NCI-H510A (cell line): ENCODE data around the gene PPFIBP1.
"Not testable (repeated sequence)": the region's sequence is repeated elsewhere in the genome, so short reads cannot be mapped to it uniquely, and the experiment has no call there.

Source experiments
- DNase-seq: peaks from one replicate; lab custom pipeline; 2025; lab: John Stamatoyannopoulos, UW

PPFIBP1 gene

DNA sequence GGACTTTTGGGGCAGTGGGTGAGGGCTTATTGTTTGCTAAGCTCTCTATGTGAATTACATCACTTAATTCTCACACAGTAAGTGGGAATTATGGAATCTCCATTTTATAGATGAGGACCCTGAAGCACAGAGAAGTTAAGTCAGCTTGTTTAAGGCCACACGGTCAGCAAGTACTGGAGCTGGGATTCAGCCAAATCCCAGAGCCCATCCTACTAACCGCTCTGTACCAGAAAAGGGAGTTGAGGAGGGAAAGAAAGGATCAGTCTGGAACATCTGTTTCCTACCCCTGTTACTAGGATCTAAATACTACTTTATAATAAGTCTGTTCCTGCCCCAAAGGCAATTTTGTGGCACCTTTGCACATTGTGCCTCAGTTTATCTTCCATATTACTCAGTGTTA is 42.6 kb downstream of the PPFIBP1 start:
- DNase-seq: no peak

DNA sequence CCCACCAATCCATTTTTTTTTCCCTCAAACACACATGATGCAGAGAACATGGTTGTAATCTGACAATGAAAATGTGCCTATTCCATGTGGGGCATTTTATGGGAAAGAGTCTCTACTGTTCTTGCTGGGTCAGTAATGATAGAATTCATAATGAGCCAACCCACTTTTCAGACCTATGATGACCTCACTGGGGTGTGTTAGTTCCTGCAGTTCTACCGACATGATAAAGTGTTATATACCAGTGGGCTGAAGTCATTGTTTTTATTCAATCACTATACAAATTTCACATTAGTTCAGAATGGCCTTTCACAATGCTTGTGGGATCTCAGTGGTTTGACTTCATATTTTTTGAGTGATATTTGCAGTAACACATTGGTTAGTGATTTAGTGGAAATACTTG is 47.5 kb downstream of the PPFIBP1 start:
- no peak for DNase-seq

DNA sequence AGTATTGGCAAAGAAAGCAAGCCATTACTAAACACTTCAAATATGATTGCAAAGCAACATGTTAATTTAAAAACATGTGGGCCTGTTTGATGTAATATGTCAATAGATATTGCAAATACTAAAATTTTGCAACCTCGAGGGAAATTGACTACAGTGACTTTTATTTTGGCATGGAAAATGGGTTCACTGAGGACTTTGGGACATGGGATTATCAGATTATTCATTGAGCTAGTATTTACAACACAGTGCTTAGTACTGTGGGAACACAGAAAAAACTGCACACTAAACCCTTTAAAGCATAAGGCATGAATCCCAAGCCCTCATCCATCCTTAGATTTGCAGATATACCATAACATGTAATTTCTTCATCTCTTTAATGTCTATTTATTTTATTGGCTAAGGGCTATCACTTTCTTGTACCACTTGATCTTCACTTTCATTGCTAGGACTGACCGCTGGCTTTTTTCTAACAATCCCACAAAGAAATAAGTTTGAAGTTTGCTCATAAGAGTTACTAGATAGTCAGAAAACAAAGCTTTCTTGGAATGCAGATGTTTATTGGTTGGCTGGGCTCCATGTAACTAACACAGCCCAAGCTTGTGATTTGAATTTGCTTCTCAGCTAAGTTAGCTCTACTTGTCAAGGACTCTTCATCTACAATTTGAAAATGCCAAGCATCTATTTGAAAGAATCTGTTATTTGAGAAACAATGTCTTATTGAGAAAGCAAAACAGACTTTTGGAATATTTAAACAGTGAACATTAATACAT is 48.7 kb downstream of the PPFIBP1 start:
- no peak for DNase-seq

DNA sequence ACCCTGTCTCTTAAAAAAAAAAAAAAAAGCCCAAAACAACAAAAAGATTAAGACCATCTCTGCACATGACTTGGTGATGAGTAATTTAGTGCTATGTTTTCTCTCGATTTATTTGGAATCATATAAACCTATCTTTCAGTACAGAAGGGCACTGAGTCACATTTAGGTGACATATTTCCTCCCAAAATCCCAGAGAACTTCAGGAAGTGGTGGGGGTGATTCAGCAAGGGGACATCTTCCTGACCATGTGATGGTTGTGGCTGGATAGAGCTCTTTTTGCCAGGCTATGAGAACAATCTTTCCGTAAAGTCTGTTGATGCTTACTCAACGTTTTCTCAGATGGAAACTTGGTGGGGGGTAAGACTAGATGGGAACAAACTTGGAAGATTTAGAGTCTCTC is 50.0 kb downstream of the PPFIBP1 start:
- no peak for DNase-seq

DNA sequence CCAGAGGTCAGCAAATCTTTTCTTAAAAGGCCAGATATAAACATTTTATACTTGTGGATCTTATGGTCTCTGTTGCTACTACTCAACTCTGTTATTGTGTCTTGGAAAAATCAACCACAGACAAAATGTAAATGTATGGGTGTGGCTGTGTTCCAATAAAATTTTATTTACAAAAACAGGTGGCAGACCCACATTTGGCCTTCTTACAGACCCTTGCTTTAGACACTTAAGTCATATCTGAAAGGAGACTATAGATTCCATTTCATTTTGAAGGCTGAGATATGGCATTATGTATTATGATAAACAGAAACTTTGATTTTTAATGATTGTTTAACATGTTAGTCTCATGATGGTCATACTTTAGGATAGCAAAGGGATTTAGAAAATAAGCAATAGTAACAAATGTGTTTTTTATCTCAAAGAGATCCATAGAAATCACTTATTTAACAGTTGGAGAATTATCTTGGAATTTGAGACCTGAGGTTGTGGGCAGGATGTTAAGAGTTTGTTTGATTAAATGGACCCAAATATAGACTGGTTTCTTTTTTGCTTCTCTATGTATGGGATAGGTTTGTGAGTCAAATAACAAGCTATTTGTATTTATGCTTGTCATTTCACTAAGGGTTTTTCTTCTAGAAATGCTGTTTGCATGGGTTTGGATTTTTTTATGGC is 51.2 kb downstream of the PPFIBP1 start:
- DNase-seq: no peak

DNA sequence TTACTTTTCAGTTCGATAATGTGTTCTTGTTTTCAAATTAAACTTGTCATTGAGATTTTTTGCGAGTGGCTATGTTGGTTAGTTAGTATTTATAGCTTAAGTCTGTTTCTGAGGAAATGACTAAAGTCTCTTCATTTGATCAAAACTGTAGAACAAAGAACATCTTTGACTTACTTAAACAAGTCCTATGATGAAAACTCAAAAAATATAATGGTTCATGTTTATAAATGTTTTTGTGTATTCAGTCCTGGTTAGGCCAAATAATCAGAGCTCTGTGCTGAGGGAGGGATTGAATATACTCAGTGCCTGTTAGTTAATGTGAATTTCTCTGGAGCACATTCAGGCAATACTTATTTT is 51.7 kb downstream of the PPFIBP1 start:
- no peak for DNase-seq

DNA sequence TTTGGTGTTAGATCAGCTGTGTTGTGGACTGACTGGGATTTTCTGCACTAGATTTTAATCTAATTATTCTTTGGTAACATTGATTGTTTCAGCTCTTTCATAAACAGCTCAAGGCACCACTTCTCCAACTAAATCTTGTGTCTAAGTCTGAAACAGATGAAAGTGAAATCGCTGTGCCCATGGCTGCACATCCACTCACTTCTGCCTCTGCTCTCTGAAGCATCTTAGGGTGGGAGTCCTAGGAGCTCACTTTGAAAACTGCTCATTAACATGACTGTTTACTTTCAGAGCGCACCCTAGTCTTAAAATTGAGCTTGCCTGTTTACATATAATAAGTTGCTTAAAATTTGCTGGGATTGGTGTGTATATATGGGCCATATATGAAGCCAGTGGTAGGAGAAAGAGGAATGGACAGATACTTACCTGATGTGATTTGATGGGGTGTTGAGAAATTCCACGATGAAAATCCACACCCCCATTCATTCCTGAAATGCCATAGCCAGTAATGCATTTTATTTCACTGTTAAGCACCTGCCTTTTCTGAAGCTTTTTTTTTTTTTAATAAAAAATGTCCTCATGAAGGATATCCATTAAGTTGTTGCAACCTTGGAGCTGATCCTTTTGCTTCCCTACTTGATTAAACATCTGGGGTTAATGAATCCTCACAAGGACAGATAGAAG is 52.8 kb downstream of the PPFIBP1 start:
- DNase-seq: no peak

DNA sequence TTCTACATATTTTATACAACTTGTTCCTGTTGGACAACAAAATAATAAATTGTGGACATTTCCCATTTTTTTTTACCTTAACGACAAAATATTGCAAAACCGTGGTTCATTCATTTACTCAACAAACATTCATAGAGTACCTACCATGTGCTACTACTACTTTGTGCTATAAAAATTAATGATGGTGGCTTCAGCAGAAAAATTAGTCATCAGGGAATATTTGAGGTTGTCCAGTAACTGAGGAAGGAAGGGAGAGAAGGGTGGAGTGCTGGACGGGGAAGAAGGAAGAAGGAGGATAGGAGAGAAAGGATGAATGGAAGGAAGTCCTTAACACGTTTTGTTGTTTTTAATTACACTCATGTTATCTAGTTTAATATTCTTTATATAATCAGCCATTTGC is 53.7 kb downstream of the PPFIBP1 start:
- DNase-seq: no peak

DNA sequence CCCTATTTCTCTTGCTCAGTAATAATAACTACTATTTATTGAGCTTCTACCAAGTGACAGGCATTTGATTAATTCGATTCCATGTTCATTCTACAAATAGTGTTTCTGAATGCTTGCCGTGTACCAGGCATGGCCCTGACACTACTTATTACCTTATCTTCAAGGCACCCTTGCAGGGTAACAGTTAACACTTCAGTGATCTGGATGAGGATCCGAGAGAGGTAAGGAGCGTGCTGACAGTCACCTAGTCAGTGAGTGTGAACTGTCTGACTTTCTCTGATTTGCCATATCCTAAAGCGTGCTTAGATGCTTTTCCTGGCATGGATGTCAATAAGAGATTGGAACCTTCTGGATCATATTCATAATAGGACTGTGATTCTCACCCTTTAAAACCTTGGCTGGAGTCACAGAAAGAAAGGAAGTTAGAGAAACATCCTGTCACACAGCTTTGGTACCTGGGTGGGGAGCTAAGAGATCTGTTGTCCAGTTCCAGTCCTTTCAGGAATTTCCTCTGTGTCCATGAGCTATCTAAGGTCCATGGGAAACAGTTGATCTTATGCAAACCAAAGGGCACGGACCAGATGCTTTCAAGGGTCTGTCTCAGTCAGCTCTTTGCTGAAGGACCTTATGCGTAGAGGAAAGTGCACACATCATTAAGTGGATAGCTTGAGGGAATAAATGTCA is 54.8 kb downstream of the PPFIBP1 start:
- DNase-seq: no peak

DNA sequence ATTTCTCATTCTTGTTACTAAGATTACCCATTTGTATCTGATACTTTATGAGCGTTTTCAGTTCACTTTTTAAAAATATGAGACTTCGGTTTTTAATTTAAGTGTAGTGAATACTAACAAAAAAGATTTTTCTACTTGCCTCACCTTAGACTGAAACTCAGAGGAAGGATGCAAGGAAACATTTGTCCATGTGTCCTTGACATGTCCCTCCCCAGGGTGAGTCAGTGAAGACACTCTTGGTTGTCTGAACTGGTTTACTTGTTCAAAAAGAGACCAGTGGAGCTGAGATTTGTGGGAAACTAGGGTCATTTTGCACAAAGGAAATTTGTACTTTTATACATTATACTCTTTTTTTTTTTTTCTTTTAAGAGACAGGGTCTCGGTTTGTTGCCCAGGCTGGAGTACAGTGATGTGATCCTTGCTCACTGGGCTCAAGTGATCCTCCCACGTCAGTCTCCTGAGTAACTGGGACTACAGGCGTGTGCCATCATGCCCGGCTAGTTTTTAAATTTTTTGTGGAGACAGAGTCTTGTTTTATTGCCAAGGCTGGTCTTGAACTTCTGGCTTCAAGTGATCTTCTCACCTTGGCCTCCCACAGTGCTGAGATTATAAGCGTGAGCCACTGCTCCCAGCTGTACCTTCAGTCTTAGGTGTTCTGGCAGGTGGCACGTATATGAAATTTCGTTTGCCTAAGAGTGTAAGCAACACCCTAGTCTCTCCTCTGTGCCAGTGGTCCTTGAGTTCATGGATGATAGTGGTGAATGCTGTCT is 56.7 kb downstream of the PPFIBP1 start:
- no peak for DNase-seq

DNA sequence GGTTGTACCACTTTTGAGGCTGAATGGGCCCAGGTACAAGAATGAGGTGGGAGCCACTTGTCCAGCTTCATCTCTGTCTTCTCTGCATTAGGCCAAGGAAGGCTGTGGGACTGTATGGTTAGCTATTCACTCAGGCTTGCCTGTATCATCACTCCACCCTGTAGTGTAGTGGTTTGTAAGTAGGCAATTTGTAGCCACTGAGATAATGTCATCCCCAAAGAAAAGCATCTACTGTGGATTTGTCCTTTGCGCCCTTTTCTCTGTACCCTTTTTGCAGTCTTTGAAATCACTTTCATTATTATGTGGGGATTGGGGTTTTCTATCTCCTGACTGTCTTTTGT is 57.3 kb downstream of the PPFIBP1 start:
- not testable (repeated sequence) for DNase-seq

DNA sequence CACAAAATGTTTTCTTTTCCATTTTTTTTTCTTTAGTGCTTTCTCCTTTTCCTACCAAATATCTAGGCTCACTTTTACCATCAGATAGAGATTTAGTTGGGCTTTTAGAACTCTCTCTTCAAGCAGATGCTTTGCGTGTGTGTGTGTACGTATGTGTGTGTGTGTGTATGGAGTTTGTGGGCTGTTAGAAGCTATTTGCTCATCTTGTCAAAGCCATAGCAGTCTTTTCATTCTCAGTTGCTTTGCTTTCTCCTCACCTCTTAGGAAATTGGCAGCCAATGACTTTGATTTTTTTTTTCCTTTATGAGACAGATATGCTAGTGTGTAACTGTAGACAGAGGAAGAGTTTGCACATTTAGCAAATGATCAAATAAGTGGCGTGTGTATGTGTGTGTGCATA is 57.8 kb downstream of the PPFIBP1 start:
- DNase-seq: not testable (repeated sequence)

DNA sequence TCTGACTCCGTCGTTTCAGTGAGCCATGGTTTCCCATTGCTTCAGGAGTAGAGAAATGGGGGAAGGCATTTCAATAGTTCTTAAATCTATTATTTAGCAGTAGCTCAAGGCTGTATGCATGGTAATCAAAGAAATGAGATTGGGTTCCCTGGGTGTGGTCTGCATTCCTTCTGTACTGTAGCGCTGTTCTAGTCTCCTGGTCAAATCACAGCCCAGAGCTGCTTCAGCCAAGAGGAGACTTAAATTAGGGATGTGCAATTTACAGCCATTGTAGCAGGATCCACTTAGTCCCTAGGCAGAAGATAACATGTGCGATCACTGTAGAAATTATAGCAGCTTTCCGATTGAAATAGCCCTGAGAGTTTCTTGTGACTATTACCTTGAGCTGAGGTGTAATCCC is 58.4 kb downstream of the PPFIBP1 start:
- not testable (repeated sequence) for DNase-seq

DNA sequence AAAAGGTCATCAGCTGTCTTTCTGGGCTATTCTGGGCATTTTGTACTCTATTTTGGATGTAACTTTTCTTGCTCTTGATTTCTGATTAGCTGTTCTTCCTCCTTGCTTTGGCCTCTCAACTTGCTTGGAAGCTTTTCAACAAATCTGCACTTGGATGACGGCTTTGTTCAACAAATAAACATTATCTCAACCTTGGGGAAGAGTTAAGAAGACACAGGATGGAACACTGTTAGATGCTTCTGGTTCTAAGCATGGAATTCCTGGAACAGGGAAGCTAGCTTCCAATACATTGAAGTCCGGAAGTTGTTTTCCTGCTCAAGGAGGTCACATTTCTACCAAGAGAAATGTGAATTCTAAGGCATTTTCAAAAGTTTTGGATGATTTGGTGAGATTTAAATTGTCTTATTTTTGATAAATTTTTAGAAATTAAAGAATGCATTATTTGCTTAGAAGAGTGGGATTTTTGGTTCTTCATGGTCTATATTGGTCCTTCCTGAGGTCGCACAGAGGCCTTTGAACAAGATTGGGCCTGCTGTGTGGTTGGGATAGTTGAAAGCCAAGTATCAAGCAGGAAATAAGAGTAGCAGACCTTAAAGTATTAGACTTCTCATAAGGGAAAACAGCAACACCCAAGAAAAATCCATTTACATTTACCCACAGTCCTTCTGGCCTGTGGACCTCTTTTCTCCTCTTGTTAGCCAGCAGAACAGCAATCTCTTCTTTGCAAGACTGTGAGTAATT is 59.2 kb downstream of the PPFIBP1 start:
- no peak for DNase-seq

DNA sequence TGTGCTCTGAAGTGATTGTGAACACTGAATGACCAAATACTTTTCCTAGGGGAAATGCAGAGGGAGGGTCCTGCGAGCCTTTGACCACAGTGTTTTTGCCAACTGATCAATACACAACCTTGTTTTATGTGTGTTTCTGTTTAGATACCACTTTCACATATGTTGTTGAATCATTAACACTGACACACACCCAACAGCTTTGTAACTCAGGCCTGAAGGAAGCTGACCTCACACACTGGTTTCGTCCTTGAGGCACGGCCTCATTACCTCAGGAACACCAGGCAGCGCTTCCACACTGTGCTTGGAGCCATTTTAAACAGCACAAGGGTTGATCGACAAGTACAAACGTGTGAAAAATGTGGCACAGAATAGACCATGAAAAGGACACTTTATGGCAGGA is 60.0 kb downstream of the PPFIBP1 start:
- no peak for DNase-seq

DNA sequence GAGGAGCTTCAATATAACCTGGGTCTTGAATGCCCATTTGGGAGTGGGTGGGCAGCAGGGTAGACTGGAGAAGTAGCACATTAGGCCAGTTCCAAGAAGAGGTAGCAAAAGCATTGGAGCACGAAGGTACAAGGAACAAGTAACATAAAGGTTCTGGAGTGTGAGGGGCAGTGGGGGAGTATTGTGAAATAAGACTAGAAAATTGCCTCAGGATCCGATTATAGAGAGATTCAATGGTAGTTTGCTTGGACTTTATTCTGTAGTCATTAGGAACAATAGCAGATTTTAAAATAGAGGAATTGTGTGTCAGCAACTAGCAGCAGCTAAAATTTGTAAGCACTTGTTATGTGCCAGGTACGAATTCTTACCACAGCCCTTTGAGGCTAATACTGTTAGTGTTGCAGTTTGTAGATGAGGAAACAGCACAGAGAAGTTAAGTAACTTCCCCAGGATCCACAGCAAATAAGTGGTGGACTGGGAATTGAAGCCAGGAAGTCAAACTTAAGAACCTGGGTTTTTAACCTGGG is 61.8 kb downstream of the PPFIBP1 start:
- DNase-seq: no peak

DNA sequence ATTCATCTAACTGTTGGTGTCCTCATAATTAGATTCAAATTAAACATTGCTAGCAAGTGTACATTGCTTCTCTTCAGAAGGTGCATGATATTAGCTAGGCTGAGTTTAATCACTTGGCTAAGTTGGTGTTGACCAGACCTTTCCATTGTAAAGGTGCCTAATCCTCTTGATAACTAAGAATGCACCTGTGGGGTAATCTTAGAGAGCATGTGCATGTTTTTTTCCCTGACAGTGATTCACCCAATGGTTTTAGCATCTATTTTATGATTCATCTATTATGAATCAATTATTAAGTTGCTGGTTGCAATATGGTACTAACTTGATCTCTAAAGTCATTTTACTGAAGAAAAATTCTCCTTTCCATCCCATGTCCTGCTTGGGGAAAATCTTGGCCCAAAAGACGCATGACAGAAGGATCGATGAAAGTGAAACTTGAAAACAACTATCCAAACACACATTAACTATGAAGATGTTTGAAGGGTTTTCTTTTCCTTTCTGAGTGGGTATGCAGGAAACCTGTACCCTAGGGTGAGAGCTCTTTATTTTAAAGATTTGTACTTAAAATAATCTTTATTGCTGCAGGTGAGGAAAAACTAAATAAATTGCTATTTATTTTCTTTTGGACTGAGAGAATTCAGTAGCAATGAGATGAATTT is 64.2 kb downstream of the PPFIBP1 start:
- not testable (repeated sequence) for DNase-seq

DNA sequence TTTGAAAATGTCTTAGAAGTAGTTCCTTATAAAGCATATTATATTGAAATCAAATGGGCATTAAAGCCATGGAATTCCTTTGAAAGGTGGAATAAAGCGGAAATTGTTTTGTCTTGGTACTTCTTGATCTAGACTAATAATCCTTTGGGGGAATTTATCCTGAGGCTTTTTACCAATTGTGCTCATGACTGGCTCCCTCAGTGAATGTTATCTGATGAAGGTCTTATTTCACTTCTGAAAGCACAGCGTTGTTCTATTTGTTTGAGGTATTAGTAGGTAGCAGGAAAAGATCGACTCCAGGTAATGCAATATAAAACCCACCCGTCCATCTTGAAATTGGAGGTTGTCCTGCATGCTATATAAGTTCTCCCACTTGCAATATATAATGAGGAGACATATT is 64.8 kb downstream of the PPFIBP1 start:
- no peak for DNase-seq

DNA sequence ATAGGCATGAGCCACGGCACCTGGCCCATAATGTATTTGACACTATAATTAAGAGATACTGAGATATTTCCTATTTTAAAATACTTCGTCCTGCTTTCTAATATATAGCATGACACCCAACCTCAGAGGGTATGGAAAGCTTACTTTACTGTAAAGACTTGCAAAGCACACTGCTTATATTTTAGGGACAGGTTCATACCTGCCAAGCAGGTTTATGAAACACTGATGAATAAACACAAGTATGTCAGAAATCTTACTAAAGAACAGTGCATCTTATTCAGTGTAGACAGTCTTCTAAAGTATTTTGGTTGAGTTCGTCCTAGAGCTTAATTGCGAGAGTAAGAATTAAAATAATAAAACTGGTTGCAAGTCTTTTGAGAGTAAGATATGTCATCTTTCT is 65.4 kb downstream of the PPFIBP1 start:
- DNase-seq: no peak

DNA sequence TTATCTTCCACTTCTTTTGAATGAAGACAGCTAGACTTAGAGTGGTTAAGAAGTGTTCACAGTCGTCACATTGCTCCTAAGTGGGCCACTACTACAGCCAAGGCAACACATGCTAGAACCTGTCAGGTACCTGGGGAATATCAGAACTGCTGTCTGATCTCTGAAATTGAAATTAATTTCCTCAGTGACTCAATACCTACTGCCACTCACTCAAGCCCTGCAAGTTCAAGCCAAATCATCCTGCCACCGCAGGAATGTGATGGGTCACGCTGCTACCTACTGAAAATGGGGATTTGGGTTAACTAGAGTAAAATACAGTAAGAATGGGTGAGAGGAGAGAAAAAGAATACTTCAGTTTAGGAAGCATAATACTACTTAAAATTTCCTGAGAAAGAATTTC is 67.7 kb downstream of the PPFIBP1 start:
- not testable (repeated sequence) for DNase-seq

DNA sequence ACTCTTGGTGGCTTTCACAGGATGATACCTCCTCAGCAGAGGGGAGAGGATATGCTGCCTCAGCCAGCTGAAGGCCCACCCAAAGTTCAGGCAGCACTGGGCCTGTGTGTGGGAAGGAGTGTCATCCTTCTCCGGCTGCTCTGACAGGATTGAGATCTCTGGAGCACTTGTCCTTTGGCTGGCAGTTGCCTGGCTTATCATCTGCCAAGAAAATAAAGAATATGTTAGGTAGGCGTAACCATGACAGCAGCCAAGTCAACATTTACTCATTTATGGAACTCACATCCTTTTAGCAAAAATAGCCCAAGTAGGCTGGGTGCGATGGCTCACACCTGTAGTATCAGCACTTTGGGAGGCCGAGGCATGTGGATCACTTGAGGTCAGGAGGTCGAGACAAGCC is 68.5 kb downstream of the PPFIBP1 start:
- no peak for DNase-seq
